Smooth muscle cell (in vitro differentiated cells): ENCODE results near the gene NNMT. TPM values are rescaled to one million over a fixed set of nuclear protein-coding genes. Genes with fewer than 3 reads are reported as not detected.

Experiments
- DNase-seq: peaks from one replicate; lab custom pipeline; 2025; ENCODE audit not compliant: unreplicated experiment; lab: John Stamatoyannopoulos, UW
- H2AFZ ChIP-seq: fragments of 200-600 bp; sonication (generic); 2 replicates; pipeline ENCODE4 v1.6.0; 2016; ENCODE audit warnings: antibody characterized with exemption, low read depth, mild to moderate bottlenecking
- H3F3A ChIP-seq: fragments of 200-600 bp; sonication (generic); 2 replicates; pipeline ENCODE4 v1.6.0; 2017; ENCODE audit warnings: antibody characterized with exemption, low read depth
- H3K27ac ChIP-seq: fragments of 200-600 bp; sonication (generic); 2 replicates; pipeline ENCODE4 v1.5.1; 2016; ENCODE audit warnings: low read depth, mild to moderate bottlenecking
- H3K27me3 ChIP-seq: fragments of 200-600 bp; sonication (generic); 2 replicates; pipeline ENCODE4 v1.6.1; 2016; ENCODE audit warnings: low read depth, mild to moderate bottlenecking
- H3K36me3 ChIP-seq: fragments of 200-600 bp; sonication (generic); 2 replicates; pipeline ENCODE4 v1.5.1; 2016; ENCODE audit warnings: low read depth
- H3K4me1 ChIP-seq: fragments of 200-600 bp; sonication (generic); 2 replicates; pipeline ENCODE4 v1.5.1; 2016; ENCODE audit warnings: low read depth
- H3K4me2 ChIP-seq: fragments of 200-600 bp; sonication (generic); 2 replicates; pipeline ENCODE4 v1.6.0; 2016; ENCODE audit warnings: mild to moderate bottlenecking
- H3K4me3 ChIP-seq: fragments of 200-600 bp; sonication (generic); 2 replicates; pipeline ENCODE4 v1.5.1; 2016; ENCODE audit warnings: mild to moderate bottlenecking
- H3K79me2 ChIP-seq: fragments of 200-600 bp; sonication (generic); 2 replicates; pipeline ENCODE4 v1.6.0; 2016; ENCODE audit warnings: low read depth, mild to moderate bottlenecking
- H3K9ac ChIP-seq: fragments of 200-600 bp; sonication (generic); 2 replicates; pipeline ENCODE4 v1.6.0; 2016; ENCODE audit warnings: low read depth
- H3K9me3 ChIP-seq: fragments of 200-600 bp; sonication (generic); replicated peaks from 2 replicates; pipeline ENCODE4 v1.5.1; 2016; ENCODE audit warnings: low read depth
- H4K20me1 ChIP-seq: fragments of 200-600 bp; sonication (generic); 2 replicates; pipeline ENCODE4 v1.6.0; 2016; ENCODE audit warnings: low read depth
- CTCF ChIP-seq: fragments of 200-600 bp; sonication (generic); IDR thresholded peaks from 2 replicates; pipeline ENCODE4 v1.5.1; 2017; ENCODE audit warnings: borderline replicate concordance, mild to moderate bottlenecking, antibody characterized with exemption; ENCODE audit not compliant: insufficient read depth, poor library complexity, severe bottlenecking
- WGBS: methylation state at CpG from one replicate; pipeline ENCODE4 v1.1.7; 2016; ENCODE audit warnings: low lambda C conversion rate; 5-methylcytosine and 5-hydroxymethylcytosine counted together
- polyA plus RNA-seq: library from polyadenylated mRNA; unstranded; fragments of >200 nt; fragmentation: Nextera tagmentation; extraction: Ambion mirVana; gene quantifications from 2 replicates; pipeline ENCODE4 v1.2.1, GENCODE V29; 2016
- total RNA-seq: library from RNA; depleted of rRNA; stranded (reverse); fragments of >200 nt; gene quantifications from 2 replicates; pipeline ENCODE4 v1.2.3, GENCODE V29; 2014

Gene NNMT
- total and polyA plus RNA-seq, 2 experiments from 2014 or later: 397 to 814 TPM

GRCh38 chr11:114343020-114343419 lies 46.8 kb downstream of the NNMT start:
- Histone ChIP-seq H3K9ac (no peak overlapping the region), H3K27me3 (no peaks in the 10 kb centered on the region), H3K27ac (no peak overlapping the region), H3K4me1 (no peaks in the 10 kb centered on the region), H4K20me1 (no peaks in the 10 kb centered on the region), H3K9me3 (no peaks in the 10 kb centered on the region), H2AFZ (no peak overlapping the region), H3K4me2 (no peak overlapping the region), H3K36me3 (no peaks in the 10 kb centered on the region), H3K4me3 (no peak overlapping the region), H3K79me2 (no peaks in the 10 kb centered on the region), H3F3A (no peaks in the 10 kb centered on the region)
- no peak for DNase-seq
- no peak for TF ChIP-seq CTCF
- WGBS: 90% methylated on average over 6 of the region's 6 CpGs

DNA sequence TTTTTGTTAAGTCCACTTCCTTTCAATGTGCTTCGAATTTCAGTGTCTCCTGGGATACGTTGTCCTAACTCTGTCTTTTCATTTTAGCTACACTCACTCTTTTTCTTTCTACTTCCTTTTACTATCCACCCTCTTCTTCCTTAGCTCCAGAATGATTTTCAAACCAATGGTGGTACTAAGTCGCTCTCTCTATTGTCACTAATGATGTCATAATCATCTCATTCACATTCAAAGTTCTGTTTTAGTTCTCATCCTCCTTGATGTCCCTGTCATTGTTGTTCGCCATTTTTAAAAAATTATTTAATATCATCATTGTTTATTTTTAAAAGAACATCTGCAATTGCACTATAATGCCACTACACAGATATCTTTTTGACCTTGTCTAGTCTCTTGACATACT lies 47.3 kb downstream of the NNMT start:
- TF ChIP-seq CTCF: no peak
- 99% methylated on average over 4 of the region's 4 CpGs for WGBS
- Histone ChIP-seq H3K27ac (no peak overlapping the region), H3K9me3 (no peaks in the 10 kb centered on the region), H3K4me1 (no peaks in the 10 kb centered on the region), H3K36me3 (no peaks in the 10 kb centered on the region), H3K9ac (no peak overlapping the region), H3K79me2 (no peaks in the 10 kb centered on the region), H3F3A (no peaks in the 10 kb centered on the region), H3K4me3 (no peak overlapping the region), H3K4me2 (no peak overlapping the region), H2AFZ (no peak overlapping the region), H4K20me1 (no peaks in the 10 kb centered on the region), H3K27me3 (no peaks in the 10 kb centered on the region)
- DNase-seq: no peak

- no peak overlapping the region for H3K4me2 ChIP-seq
- no peak for DNase-seq
Measured at GRCh38 chr11:114344494-114344893, 48.3 kb downstream of the NNMT start.

More at GRCh38 chr11:114344494-114344893, 48.3 kb downstream of the NNMT start:
- Histone ChIP-seq H3K4me1 (no peaks in the 10 kb centered on the region), H3K4me3 (no peak overlapping the region), H3K79me2 (no peaks in the 10 kb centered on the region), H2AFZ (no peak overlapping the region), H4K20me1 (no peaks in the 10 kb centered on the region), H3K9me3 (no peaks in the 10 kb centered on the region), H3F3A (no peaks in the 10 kb centered on the region), H3K27ac (no peak overlapping the region), H3K36me3 (no peaks in the 10 kb centered on the region), H3K9ac (no peak overlapping the region), H3K27me3 (no peaks in the 10 kb centered on the region)
- TF ChIP-seq CTCF: no peak
- WGBS: 72% methylated on average over 4 of the region's 4 CpGs
